Liver (tissue), 3 donors: ENCODE results near the gene FRAS1.

Source experiments
- ATF3 ChIP-seq: IDR thresholded peaks from 2 replicates; pipeline ENCODE4 v1.6.1; 2016; ENCODE audit warnings: antibody characterized with exemption
- CTCF ChIP-seq: fragments of 150-350 bp; IDR thresholded peaks from 2 replicates; pipeline ENCODE4 v1.5.1; 2017; ENCODE audit warnings: improper control_type of control experiment, low read depth, low read length; ENCODE audit not compliant: missing input control
- EGR1 ChIP-seq, 2 donors: IDR thresholded peaks; 2 replicates each; pipeline ENCODE4 v1.6.1; 2016 to 2018; ENCODE audit warnings: antibody characterized with exemption in 2 of 2, low read depth in 2 of 2
- FOXA1 ChIP-seq: IDR thresholded peaks from 2 replicates; pipeline ENCODE4 v1.6.1; 2016; ENCODE audit warnings: antibody characterized with exemption
- FOXA2 ChIP-seq: IDR thresholded peaks from 2 replicates; pipeline ENCODE4 v1.6.1; 2016; ENCODE audit warnings: antibody characterized with exemption
- HNF4A ChIP-seq, 2 donors: conservative IDR thresholded peaks; 2 replicates each; pipeline ENCODE4 v1.6.1; 2016; ENCODE audit warnings: antibody characterized with exemption in 2 of 2, mild to moderate bottlenecking in 2 of 2
- MAX ChIP-seq: IDR thresholded peaks from 2 replicates; pipeline ENCODE4 v1.6.1; 2016; ENCODE audit warnings: antibody characterized with exemption
- RAD21 ChIP-seq, 2 donors: IDR thresholded peaks; 2 replicates each; pipeline ENCODE4 v1.6.1; 2016; ENCODE audit warnings: antibody characterized with exemption in 2 of 2, mild to moderate bottlenecking in 2 of 2
- REST ChIP-seq: IDR thresholded peaks from 2 replicates; pipeline ENCODE4 v1.6.1; 2016; ENCODE audit warnings: antibody characterized with exemption, mild to moderate bottlenecking
- RXRA ChIP-seq, 2 donors: IDR thresholded peaks; 2 replicates each; pipeline ENCODE4 v1.6.1; 2017 to 2018; ENCODE audit warnings: antibody characterized with exemption in 2 of 2, mild to moderate bottlenecking in 1 of 2
- SP1 ChIP-seq: IDR thresholded peaks from 2 replicates; pipeline ENCODE4 v1.6.1; 2018; ENCODE audit warnings: antibody characterized with exemption, mild to moderate bottlenecking
- TAF1 ChIP-seq: conservative IDR thresholded peaks from 2 replicates; pipeline ENCODE4 v1.6.1; 2016; ENCODE audit warnings: antibody characterized with exemption, mild to moderate bottlenecking
- YY1 ChIP-seq: IDR thresholded peaks from 2 replicates; pipeline ENCODE4 v1.6.1; 2016; ENCODE audit warnings: antibody characterized with exemption, mild to moderate bottlenecking
- TF ChIP-seq, protein P1 (sequence below): IDR thresholded peaks from 2 replicates; pipeline ENCODE4 v1.6.1; 2016; ENCODE audit warnings: antibody characterized with exemption
- donor health status: healthy.
- donor health status: healthy.

DNA sequence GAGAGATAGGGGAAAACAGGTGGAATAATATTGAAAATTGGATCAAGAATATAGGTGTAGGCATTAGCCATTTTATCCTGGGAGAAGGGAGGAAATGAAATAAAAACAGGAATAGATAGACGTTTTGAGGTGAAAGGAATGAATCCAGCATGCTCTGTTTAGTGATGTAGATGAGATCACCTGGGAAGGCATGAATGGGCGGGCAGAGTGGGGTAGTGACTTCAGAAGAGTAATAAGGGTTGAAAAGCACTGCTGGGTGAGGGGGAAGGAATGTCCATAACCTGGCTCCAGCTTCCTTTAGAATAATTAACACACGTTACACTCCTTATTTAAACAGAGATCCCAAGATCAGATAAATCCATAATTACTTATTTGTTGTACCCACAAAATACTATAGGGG is 303.3 kb downstream of the FRAS1 start:
- TF ChIP-seq CTCF (no peak), FOXA2 (no peak), FOXA1 (no peak), MAX (no peak), YY1 (no peak), REST (no peak), RAD21 (IDR thresholded peaks at IDR 0.05) (no peak), TAF1 (no peak), HNF4A (conservative IDR thresholded peaks at IDR 0.05) (no peak), SP1 (no peak), RXRA (IDR thresholded peaks at IDR 0.05) (no peak), EGR1 (IDR thresholded peaks at IDR 0.05; ENCODE audit: low read depth in 2 of 2) (no peak), ATF3 (no peak)
- TF ChIP-seq, protein P1, sequence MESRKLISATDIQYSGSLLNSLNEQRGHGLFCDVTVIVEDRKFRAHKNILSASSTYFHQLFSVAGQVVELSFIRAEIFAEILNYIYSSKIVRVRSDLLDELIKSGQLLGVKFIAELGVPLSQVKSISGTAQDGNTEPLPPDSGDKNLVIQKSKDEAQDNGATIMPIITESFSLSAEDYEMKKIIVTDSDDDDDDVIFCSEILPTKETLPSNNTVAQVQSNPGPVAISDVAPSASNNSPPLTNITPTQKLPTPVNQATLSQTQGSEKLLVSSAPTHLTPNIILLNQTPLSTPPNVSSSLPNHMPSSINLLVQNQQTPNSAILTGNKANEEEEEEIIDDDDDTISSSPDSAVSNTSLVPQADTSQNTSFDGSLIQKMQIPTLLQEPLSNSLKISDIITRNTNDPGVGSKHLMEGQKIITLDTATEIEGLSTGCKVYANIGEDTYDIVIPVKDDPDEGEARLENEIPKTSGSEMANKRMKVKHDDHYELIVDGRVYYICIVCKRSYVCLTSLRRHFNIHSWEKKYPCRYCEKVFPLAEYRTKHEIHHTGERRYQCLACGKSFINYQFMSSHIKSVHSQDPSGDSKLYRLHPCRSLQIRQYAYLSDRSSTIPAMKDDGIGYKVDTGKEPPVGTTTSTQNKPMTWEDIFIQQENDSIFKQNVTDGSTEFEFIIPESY: no peak
